HG03571 (cell line): ENCODE measurements around the gene TLR7.

ENCODE experiments used
- ATAC-seq: cut with Tn5 transposase; IDR thresholded peaks from one replicate; pipeline ENCODE4 v1.9.1; 2021; ENCODE audit not compliant: unreplicated experiment

The TLR7 gene

GRCh38 chrX:12922599-12922919 lies 55.7 kb downstream of the TLR7 start:
- no peak for ATAC-seq

- ATAC-seq, result no peak
Observed at GRCh38 chrX:12929701-12930100, 62.8 kb downstream of the TLR7 start.

- no peak for ATAC-seq
Observed at GRCh38 chrX:12930150-12930549, 63.3 kb downstream of the TLR7 start.

- ATAC-seq, result no peak
Observed at GRCh38 chrX:12932244-12932643, 65.4 kb downstream of the TLR7 start.

GRCh38 chrX:12934850-12935249 lies 68.0 kb downstream of the TLR7 start:
- no peak for ATAC-seq

GRCh38 chrX:12936947-12937346 lies 70.1 kb downstream of the TLR7 start:
- ATAC-seq, result no peak
